Activated T-helper 1 cell treated with anti-CD3 and anti-CD28 coated beads, Interleukin-12 subunit alpha, Interleukin-12 subunit beta, Interleukin-2, Interleukin-4 antibody, amounts not matched to agents 30 ng/mL and 10 ng/mL and 1 ng/mL, durations not matched to agents 14 hours and 24 hours and 36 hours (primary cell): Measurements from ENCODE around the gene IGLL5. TPM values are rescaled to one million over a fixed set of nuclear protein-coding genes. Genes with fewer than 3 reads are reported as not detected.
"Not testable (repeated sequence)": the region's sequence is repeated elsewhere in the genome, so short reads cannot be mapped to it uniquely, and the experiment has no call there.

Experiments used
- DNase-seq: peaks from one replicate; pipeline ENCODE4 v3.0.0; 2021; ENCODE audit warnings: low spot score
- H3K27ac Mint-ChIP-seq: one replicate; pipeline ENCODE4 v1.8.0; 2021; ENCODE audit warnings: mild to moderate bottlenecking, mixed read lengths
- H3K27me3 Mint-ChIP-seq: one replicate; pipeline ENCODE4 v1.8.0; 2022; ENCODE audit warnings: mild to moderate bottlenecking, moderate library complexity, mixed read lengths; ENCODE audit not compliant: insufficient read depth
- H3K36me3 Mint-ChIP-seq: one replicate; pipeline ENCODE4 v1.8.0; 2021; ENCODE audit warnings: low read depth, mixed read lengths
- H3K4me1 Mint-ChIP-seq: one replicate; pipeline ENCODE4 v1.8.0; 2021; ENCODE audit warnings: low read depth, mixed read lengths
- H3K4me3 Mint-ChIP-seq: one replicate; pipeline ENCODE4 v1.8.0; 2021; ENCODE audit warnings: mild to moderate bottlenecking, moderate library complexity, mixed read lengths
- H3K9me3 Mint-ChIP-seq: one replicate; pipeline ENCODE4 v1.8.0; 2021; ENCODE audit warnings: mixed read lengths
- intact Hi-C: fragments of 100-400 bp; cut with micrococcal nuclease; formaldehyde crosslinking; loops from one replicate; pipeline ENCODE4 v1.15.1; 2024
- total RNA-seq: library from RNA; stranded (reverse); gene quantifications from 2 replicates; pipeline ENCODE4 v1.2.3, GENCODE V29; 2022

The IGLL5 gene
- total RNA-seq, 1 donor from 2014 or later = not detected

DNA sequence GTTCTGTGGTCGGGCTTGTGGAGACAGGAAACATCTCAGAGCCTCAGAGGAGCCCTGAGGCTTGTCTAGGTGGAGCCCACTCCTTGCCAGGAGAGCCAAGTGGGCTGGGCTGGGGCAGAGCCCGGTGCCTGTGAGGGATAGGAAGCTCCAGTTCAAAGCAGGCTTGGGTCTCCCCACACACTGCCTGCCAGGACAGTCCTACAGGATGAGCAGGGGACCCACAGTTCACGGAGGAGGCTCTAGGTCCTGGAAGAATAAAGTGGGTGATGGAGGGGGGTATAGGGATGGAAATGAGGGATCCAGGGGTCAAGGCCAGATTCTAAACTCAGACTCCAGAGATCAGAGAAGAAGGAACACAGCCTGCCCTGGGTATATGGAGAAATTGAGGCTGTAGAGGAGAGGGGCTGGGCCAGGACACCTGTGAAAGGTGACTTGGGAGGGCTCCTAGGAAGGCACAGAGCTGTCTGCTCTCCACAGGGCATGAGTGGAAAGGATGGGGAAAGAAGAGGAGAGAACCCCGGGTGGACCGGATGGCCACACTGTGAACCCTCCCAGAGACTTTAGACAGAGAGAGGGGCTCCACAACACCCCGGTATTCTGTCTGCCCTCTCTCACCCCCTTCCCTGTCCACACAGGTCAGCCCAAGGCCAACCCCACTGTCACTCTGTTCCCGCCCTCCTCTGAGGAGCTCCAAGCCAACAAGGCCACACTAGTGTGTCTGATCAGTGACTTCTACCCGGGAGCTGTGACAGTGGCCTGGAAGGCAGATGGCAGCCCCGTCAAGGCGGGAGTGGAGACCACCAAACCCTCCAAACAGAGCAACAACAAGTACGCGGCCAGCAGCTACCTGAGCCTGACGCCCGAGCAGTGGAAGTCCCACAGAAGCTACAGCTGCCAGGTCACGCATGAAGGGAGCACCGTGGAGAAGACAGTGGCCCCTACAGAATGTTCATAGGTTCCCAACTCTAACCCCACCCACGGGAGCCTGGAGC is 7.4 kb downstream of the IGLL5 start:
- H3K36me3 Mint-ChIP-seq = no peaks in the 10 kb centered on the region
- H3K9me3 Mint-ChIP-seq = no peaks in the 10 kb centered on the region
- no peak for DNase-seq
- no peak overlapping the region for H3K27ac Mint-ChIP-seq
- intact Hi-C loops = no loop called here
- H3K27me3 Mint-ChIP-seq = peaks cover 26% of the 10 kb centered on the region
- no peaks in the 10 kb centered on the region for H3K4me1 Mint-ChIP-seq
- H3K4me3 Mint-ChIP-seq = no peak overlapping the region

- H3K36me3 Mint-ChIP-seq = no peaks in the 10 kb centered on the region
- no peaks in the 10 kb centered on the region for H3K9me3 Mint-ChIP-seq
- H3K27me3 Mint-ChIP-seq = peaks cover 26% of the 10 kb centered on the region
- H3K27ac Mint-ChIP-seq = no peak overlapping the region
- H3K4me1 Mint-ChIP-seq = no peaks in the 10 kb centered on the region
- intact Hi-C loops = no loop called here
- no peak overlapping the region for H3K4me3 Mint-ChIP-seq
- DNase-seq = no peak
Observed at GRCh38 chr22:22895776-22896445, 8.3 kb downstream of the IGLL5 start.

GRCh38 chr22:22896601-22897000 is 9.0 kb downstream of the IGLL5 start:
- no peak for DNase-seq
- Mint-ChIP-seq H3K27ac (no peak overlapping the region), H3K9me3 (no peaks in the 10 kb centered on the region), H3K36me3 (no peaks in the 10 kb centered on the region), H3K4me3 (no peak overlapping the region), H3K27me3 (peaks cover 26% of the 10 kb centered on the region), H3K4me1 (no peaks in the 10 kb centered on the region)
- intact Hi-C loops = no loop called here

DNA sequence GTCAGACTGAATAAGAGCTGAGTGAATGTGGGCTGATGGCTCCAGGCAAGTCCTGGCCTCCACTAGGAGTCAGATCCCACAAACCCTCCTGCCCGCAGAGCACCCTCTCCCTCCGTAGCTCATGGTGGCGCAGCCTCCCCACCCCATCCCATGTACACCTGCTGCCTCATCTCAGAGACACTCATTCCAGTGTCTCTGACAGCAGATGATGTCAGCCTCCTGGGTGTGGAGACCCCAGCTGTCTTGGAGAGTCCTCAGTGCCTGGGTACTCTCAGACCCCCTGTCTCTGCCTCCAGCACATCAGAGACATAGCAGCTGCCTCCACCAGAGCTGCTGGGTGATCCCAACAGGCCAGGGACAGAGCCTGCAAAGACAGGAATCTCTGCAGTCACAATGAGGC is 9.5 kb downstream of the IGLL5 start:
- Mint-ChIP-seq H3K27me3 (peaks cover 24% of the 10 kb centered on the region), H3K27ac (no peak overlapping the region), H3K4me1 (no peaks in the 10 kb centered on the region), H3K36me3 (no peaks in the 10 kb centered on the region), H3K9me3 (no peaks in the 10 kb centered on the region), H3K4me3 (no peak overlapping the region)
- no peak for DNase-seq
- intact Hi-C loops = no loop called here

DNA sequence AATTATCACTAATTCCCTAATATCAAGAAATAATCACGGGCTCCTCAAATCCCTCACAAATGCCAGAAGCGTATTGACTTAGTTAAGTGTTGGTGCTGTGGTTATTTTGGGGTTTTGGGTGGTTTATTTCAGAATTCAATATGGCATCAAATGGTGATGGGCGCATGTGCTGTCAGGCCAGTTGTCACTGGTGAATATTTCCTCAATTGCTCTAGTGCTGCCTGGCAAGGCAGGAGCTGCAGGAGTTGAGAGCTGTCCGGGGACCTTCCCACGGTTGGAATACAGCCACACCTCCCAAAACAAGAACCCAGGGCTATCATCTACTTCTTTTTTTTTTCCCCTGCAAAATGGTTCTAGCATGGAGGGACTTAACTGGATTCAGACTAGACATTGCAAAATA is 10.3 kb downstream of the IGLL5 start:
- Mint-ChIP-seq H3K9me3 (no peaks in the 10 kb centered on the region), H3K27me3 (peaks cover 18% of the 10 kb centered on the region), H3K27ac (no peak overlapping the region), H3K36me3 (no peaks in the 10 kb centered on the region), H3K4me1 (no peaks in the 10 kb centered on the region), H3K4me3 (no peak overlapping the region)
- DNase-seq = no peak
- intact Hi-C loops = no loop called here

DNA sequence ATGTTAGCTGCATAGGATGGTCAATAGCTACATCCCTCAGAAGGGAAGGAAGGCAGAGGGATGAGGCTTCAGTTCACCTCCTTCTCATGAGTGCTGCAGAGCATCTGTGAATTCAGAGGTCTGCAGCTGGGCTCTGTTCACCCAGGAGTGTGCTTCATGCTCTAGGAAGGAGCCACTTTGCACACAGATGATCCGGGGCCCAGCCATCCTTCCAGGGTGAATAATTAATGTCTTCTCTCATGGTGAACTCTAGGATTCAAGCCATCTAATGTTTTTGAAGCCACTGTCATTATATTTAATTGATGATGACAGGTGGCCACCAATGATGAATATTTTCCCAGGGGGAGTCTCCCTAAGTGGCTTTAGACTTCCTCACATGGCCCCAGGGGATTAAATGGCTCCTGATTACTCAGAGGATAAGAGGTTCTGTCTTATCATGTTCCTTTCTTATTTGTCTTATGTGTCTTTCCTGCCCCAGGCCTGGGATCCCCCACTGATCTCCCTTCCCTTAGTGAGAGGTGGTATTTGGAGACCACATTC is 10.9 kb downstream of the IGLL5 start:
- H3K27me3 Mint-ChIP-seq = peaks cover 18% of the 10 kb centered on the region
- H3K9me3 Mint-ChIP-seq, H3K4me3 Mint-ChIP-seq, intact Hi-C loops, H3K27ac Mint-ChIP-seq, H3K36me3 Mint-ChIP-seq, DNase-seq, H3K4me1 Mint-ChIP-seq: not testable (repeated sequence)

- H3K27ac Mint-ChIP-seq, H3K9me3 Mint-ChIP-seq, H3K4me3 Mint-ChIP-seq, intact Hi-C loops, H3K36me3 Mint-ChIP-seq, H3K4me1 Mint-ChIP-seq, DNase-seq: not testable (repeated sequence)
- H3K27me3 Mint-ChIP-seq = peaks cover 16% of the 10 kb centered on the region
Observed at GRCh38 chr22:22899342-22900080, 11.9 kb downstream of the IGLL5 start.

GRCh38 chr22:22900527-22901205 is 13.1 kb downstream of the IGLL5 start:
- H3K4me1 Mint-ChIP-seq, H3K4me3 Mint-ChIP-seq, H3K27ac Mint-ChIP-seq, H3K9me3 Mint-ChIP-seq, H3K36me3 Mint-ChIP-seq, DNase-seq, intact Hi-C loops: not testable (repeated sequence)
- peaks cover 11% of the 10 kb centered on the region for H3K27me3 Mint-ChIP-seq

GRCh38 chr22:22901578-22902218 is 14.1 kb downstream of the IGLL5 start:
- H3K4me3 Mint-ChIP-seq = no peak overlapping the region
- no peaks in the 10 kb centered on the region for H3K9me3 Mint-ChIP-seq
- H3K4me1 Mint-ChIP-seq = no peaks in the 10 kb centered on the region
- intact Hi-C loops = no loop called here
- H3K27me3 Mint-ChIP-seq = peaks cover 7% of the 10 kb centered on the region
- DNase-seq = no peak
- no peaks in the 10 kb centered on the region for H3K36me3 Mint-ChIP-seq
- H3K27ac Mint-ChIP-seq = no peak overlapping the region

- no peak for DNase-seq
- intact Hi-C loops = no loop called here
- Mint-ChIP-seq H3K4me1 (no peaks in the 10 kb centered on the region), H3K27me3 (peaks cover 6% of the 10 kb centered on the region), H3K27ac (no peak overlapping the region), H3K4me3 (no peak overlapping the region), H3K9me3 (no peaks in the 10 kb centered on the region), H3K36me3 (no peaks in the 10 kb centered on the region)
Observed at GRCh38 chr22:22902247-22903001, 14.8 kb downstream of the IGLL5 start.

- H3K9me3 Mint-ChIP-seq = no peaks in the 10 kb centered on the region
- DNase-seq = no peak
- peaks cover 6% of the 10 kb centered on the region for H3K27me3 Mint-ChIP-seq
- H3K36me3 Mint-ChIP-seq = no peaks in the 10 kb centered on the region
- intact Hi-C loops = no loop called here
- H3K27ac Mint-ChIP-seq = no peak overlapping the region
- no peaks in the 10 kb centered on the region for H3K4me1 Mint-ChIP-seq
- H3K4me3 Mint-ChIP-seq = no peak overlapping the region
Observed at GRCh38 chr22:22903355-22903777, 15.8 kb downstream of the IGLL5 start.
